GM12875 (cell line): ENCODE measurements around the gene ZDHHC7.

Experiments used
- H3K4me3 ChIP-seq: one replicate; pipeline ENCODE4 v1.5.1; 2011; ENCODE audit warnings: low read depth, low read length, control low read depth
- TF ChIP-seq, protein P1 (sequence below): IDR thresholded peaks from 2 replicates; pipeline ENCODE4 v1.5.1; 2011; ENCODE audit warnings: low read depth, mild to moderate bottlenecking, control low read depth, inconsistent platforms, low read length, moderate library complexity, borderline replicate concordance; ENCODE audit not compliant: insufficient read depth

The ZDHHC7 gene

DNA sequence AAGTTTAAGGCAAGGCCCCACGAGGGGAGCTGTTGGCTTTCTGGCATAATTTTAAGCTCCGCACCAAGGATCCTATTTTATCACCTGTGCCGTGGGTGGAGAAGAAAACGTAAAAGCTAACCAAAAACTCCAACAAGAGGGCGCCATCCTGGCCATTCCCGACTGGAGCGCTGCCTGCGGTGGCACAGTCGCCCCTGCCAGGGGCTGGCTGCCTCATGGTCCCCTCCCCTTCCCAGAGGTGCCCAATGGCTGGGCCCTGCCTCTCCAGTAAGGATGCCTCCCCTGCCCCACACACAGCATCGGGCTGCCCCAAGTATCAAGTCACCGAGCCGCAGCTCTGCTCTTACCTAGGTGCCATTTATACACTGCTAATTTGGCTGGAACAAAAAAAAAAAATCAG, 36.3 kb downstream of the ZDHHC7 start:
- TF ChIP-seq, protein P1, sequence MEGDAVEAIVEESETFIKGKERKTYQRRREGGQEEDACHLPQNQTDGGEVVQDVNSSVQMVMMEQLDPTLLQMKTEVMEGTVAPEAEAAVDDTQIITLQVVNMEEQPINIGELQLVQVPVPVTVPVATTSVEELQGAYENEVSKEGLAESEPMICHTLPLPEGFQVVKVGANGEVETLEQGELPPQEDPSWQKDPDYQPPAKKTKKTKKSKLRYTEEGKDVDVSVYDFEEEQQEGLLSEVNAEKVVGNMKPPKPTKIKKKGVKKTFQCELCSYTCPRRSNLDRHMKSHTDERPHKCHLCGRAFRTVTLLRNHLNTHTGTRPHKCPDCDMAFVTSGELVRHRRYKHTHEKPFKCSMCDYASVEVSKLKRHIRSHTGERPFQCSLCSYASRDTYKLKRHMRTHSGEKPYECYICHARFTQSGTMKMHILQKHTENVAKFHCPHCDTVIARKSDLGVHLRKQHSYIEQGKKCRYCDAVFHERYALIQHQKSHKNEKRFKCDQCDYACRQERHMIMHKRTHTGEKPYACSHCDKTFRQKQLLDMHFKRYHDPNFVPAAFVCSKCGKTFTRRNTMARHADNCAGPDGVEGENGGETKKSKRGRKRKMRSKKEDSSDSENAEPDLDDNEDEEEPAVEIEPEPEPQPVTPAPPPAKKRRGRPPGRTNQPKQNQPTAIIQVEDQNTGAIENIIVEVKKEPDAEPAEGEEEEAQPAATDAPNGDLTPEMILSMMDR = no peak
- no peak overlapping the region for H3K4me3 ChIP-seq

DNA sequence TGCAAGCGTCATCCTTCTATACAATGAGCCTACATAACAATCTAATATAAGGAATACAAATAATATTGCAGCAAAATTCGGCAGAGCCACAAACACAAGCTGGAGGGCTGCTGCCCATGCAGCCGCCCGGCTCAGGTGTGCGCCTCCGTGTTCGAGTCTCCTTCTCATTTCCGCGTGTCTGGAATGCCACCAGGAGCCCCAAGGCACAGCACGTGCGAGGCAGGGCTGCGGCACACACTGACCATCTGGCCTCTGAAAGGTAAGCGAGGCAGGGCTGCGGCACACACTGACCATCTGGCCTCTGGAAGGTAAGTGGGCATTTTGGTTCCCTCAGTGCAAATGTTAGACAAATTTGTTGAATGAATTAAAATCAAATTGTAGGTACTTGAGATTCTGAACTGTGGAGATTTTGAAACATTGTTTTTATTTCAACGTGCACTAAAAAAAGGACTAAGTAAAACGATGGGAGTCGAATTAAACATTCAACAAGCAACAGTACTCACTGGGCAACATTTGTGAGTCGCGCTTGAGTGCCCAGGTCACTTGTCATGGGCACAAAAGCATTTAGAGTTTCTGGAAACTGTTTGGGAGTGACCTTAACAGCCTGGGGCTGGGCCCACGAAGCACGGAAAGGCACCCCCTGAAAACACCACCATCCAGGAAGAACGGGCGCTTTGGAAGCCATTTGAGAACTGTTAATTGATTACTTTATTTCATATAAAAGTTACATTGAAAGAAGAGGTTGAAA, 37.4 kb downstream of the ZDHHC7 start:
- no peak overlapping the region for H3K4me3 ChIP-seq
- TF ChIP-seq, protein P1 = no peak

DNA sequence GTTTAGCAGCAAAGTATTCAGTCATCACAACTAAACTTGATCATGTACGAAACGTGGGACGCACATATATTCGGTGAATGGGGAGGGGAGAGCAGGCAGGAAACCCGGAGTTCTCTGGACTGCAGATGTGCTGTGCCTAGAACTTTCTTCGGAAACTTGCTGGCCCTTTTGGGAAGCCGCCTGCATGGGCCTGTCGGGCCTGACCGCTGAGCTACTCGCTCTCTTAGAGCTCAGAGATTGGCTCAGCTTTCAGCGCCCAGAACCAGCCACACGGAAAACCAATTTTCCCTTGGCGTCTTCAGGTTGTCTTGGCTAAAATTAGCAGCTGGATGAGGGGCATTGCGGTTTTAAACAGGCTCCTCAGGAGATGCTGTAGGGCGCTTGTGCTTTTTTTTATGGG, 38.1 kb downstream of the ZDHHC7 start:
- H3K4me3 ChIP-seq = no peak overlapping the region
- TF ChIP-seq, protein P1 = no peak

DNA sequence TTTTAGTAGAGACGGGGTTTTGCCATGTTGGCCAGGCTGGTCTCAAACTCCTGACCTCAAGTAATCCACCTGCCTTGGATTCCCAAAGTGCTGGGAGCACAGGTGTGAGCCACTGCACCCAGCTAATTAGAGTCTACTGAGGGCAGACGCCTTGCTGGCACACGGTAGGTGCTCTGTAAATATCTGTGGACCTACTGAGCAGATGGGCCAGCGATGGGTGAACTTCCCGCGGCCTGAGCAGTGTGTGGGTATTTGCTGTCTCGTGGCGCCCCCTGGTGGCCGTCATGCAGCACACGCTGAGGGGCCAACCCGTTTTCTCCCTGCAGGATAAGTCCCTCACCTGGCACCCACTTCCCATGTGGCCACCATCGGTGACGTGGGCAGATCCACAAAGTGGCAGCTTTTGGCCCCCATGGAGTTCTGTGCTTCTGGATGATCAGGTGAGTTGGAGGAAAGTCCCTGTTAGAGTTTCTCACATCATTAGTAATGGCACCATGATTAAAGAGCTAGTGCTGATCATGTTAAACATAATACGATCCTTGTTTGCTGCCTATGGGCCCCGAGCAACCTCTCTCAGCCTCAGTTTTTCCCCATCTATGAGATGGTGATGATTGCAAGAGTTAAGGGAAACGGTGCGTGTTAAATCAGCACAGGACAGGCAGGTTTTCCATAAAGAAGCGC, 40.7 kb downstream of the ZDHHC7 start:
- no peak overlapping the region for H3K4me3 ChIP-seq
- TF ChIP-seq, protein P1 = peak; percentile 89

DNA sequence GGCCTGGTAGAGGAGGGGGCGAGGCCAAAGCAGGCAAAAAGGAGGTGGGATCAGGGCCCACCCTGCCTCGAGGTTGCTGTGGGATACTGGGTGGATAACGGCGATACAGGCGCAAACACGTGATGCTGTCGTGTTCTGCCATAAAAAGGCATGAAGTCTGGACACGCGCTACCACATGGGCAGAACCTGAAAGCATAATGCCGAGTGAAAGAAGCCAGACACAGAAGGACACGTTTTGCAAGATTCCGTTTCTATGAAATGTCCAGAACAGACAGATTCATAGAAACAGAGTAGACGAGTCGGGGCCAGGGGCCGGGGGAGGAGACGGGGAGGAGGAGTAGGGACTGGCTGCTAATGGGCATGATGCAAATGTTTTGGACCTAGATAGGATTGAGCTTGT, 43.5 kb downstream of the ZDHHC7 start:
- no peak overlapping the region for H3K4me3 ChIP-seq
- TF ChIP-seq, protein P1 = no peak

DNA sequence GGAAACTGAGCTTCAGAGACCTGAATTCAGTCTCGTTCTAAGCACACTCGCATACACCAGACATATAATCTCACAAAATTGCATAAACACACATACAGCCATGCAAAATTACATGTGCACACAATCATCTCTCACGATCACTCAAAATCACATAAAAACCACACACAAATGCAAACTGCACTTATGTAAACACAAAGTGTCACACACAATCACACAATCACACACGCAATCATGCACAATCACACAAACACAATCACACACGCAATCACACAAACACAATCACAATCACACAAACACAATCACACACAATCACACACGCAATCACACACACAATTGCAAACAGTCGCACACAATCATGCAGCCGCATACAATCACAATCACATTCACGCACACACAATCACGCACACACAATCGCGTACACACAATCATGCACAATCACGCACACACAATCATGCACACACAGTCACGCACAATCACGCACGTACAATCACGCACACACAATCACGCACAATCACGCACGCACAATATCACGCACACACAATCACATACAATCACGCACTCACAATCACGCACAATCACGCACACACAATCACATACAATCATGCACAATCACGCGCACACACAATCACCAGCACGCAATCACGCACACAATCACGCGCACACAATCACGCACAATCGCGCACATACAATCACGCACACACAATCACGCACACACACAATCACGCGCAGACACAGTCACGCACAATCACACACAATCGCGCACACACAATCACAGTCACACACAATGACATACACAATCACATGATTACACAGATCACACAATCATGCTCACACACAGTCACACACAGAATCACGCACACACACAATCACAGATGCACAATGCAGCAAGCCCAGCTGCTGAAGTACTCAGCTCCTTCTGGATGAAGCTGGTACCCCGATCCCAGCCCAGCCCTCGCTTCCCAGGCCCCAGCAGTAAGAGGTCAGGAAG, 45.6 kb downstream of the ZDHHC7 start:
- TF ChIP-seq, protein P1 = no peak
- no peak overlapping the region for H3K4me3 ChIP-seq
